CD4-positive, alpha-beta T cell treated with Interleukin-1 beta for 1 hour (primary cell): ENCODE data around the gene EFNA5.

ENCODE experiments used
- DNase-seq, 2 donors: peaks; one replicate each; pipeline ENCODE4 v3.0.0-alpha.2; 2020 to 2022

Gene EFNA5

GRCh38 chr5:107636555-107636954 lies 34.2 kb downstream of the EFNA5 start:
- DNase-seq = no peak

- DNase-seq = no peak
Measured at GRCh38 chr5:107636068-107636467, 34.7 kb downstream of the EFNA5 start.

- DNase-seq = no peak
Measured at GRCh38 chr5:107634981-107635848, 35.5 kb downstream of the EFNA5 start.

- DNase-seq = no peak
Measured at GRCh38 chr5:107633171-107633901, 37.4 kb downstream of the EFNA5 start.

GRCh38 chr5:107631805-107632362 lies 38.9 kb downstream of the EFNA5 start:
- DNase-seq = no peak

- no peak for DNase-seq
Measured at GRCh38 chr5:107630184-107630583, 40.6 kb downstream of the EFNA5 start.

GRCh38 chr5:107624235-107624634 lies 46.5 kb downstream of the EFNA5 start:
- no peak for DNase-seq

- no peak for DNase-seq
Measured at GRCh38 chr5:107621089-107621488, 49.6 kb downstream of the EFNA5 start.

GRCh38 chr5:107619781-107620180 lies 51.0 kb downstream of the EFNA5 start:
- no peak for DNase-seq

- DNase-seq = no peak
Measured at GRCh38 chr5:107618242-107618641, 52.5 kb downstream of the EFNA5 start.

- no peak for DNase-seq
Measured at GRCh38 chr5:107617052-107617451, 53.7 kb downstream of the EFNA5 start.

- DNase-seq = no peak
Measured at GRCh38 chr5:107616213-107616612, 54.5 kb downstream of the EFNA5 start.

- no peak for DNase-seq
Measured at GRCh38 chr5:107615299-107615817, 55.4 kb downstream of the EFNA5 start.

GRCh38 chr5:107612541-107612940 lies 58.2 kb downstream of the EFNA5 start:
- DNase-seq = no peak

- no peak for DNase-seq
Measured at GRCh38 chr5:107610798-107611197, 59.9 kb downstream of the EFNA5 start.

- no peak for DNase-seq
Measured at GRCh38 chr5:107607671-107608345, 62.9 kb downstream of the EFNA5 start.

GRCh38 chr5:107607196-107607595 lies 63.5 kb downstream of the EFNA5 start:
- no peak for DNase-seq

GRCh38 chr5:107605596-107606125 lies 65.1 kb downstream of the EFNA5 start:
- no peak for DNase-seq

- DNase-seq = no peak
Measured at GRCh38 chr5:107604990-107605389, 65.7 kb downstream of the EFNA5 start.

GRCh38 chr5:107604146-107604910 lies 66.4 kb downstream of the EFNA5 start:
- DNase-seq = no peak

- no peak for DNase-seq
Measured at GRCh38 chr5:107603349-107603748, 67.4 kb downstream of the EFNA5 start.

- no peak for DNase-seq
Measured at GRCh38 chr5:107602896-107603295, 67.8 kb downstream of the EFNA5 start.
